AG09309 (cell line): ENCODE data around the gene TOMM40L.
A peak's percentile ranks its signal among the peaks of the same experiment; 100 is the strongest.

Source experiments
- DNase-seq: peaks from one replicate; pipeline ENCODE4 v3.0.0-alpha.2; 2010; ENCODE audit warnings: low read depth
- H3K4me3 ChIP-seq: 2 replicates; pipeline ENCODE4 v1.5.1; 2011; ENCODE audit warnings: mild to moderate bottlenecking, low read depth, low read length, moderate library complexity; ENCODE audit not compliant: control insufficient read depth
- CTCF ChIP-seq: IDR thresholded peaks from 2 replicates; pipeline ENCODE4 v1.5.1; 2011; ENCODE audit warnings: mild to moderate bottlenecking, low read depth, low read length, inconsistent platforms; ENCODE audit not compliant: insufficient read depth, control insufficient read depth; ENCODE audit errors: missing control alignments

Gene TOMM40L

GRCh38 chr1:161226320-161226711 lies 456 bp downstream of the TOMM40L start:
- no peak for DNase-seq
- TF ChIP-seq CTCF = no peak
- H3K4me3 ChIP-seq = peak overlapping the region; percentile 89

- peak overlapping the region; percentile 89 for H3K4me3 ChIP-seq
- no peak for DNase-seq
- no peak for TF ChIP-seq CTCF
Observed at GRCh38 chr1:161226759-161227158, 899 bp downstream of the TOMM40L start.

- peak; percentile 28 for DNase-seq
- no peak overlapping the region for H3K4me3 ChIP-seq
- TF ChIP-seq CTCF = peak; percentile 77
Observed at GRCh38 chr1:161227196-161227871, 1.5 kb downstream of the TOMM40L start.

GRCh38 chr1:161228032-161228431 lies 2.2 kb downstream of the TOMM40L start:
- H3K4me3 ChIP-seq = no peak overlapping the region
- DNase-seq = no peak

GRCh38 chr1:161229896-161230295 lies 4.0 kb downstream of the TOMM40L start:
- H3K4me3 ChIP-seq = no peak overlapping the region
- no peak for DNase-seq
- no peak for TF ChIP-seq CTCF

More at GRCh38 chr1:161228032-161228431, 2.2 kb downstream of the TOMM40L start:
- TF ChIP-seq CTCF = no peak

- no peak for DNase-seq
- H3K4me3 ChIP-seq = no peak overlapping the region
- TF ChIP-seq CTCF = no peak
Observed at GRCh38 chr1:161230762-161231161, 4.9 kb downstream of the TOMM40L start.
